ENCODE measurements around the gene RAB11A. TPM values are rescaled to one million over a fixed set of nuclear protein-coding genes. Genes with fewer than 3 reads are reported as not detected.

Gene RAB11A
- polyA plus RNA-seq, 1 of the 3 experiments (the other 2 are of a cell fraction) = 352 TPM

DNA sequence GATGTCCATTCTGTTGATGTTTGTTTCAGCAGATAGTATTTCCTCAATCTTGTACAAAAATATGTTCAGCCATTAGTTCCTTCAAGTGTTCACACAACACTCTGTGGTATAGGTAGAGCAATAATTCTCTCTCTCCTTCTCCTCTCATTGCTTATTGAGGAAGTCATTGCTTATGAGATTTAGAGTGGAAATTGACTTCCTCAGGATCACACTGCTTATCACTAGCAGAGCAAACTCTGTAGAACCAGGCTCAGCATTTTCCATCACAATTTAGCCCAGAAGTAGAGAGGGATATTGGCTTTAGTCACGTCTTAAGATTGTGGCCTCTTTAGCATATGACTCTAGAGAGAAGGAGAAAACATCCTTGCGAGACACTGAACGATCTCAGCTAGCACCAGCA lies 31.2 kb downstream of the RAB11A start:
- 91% methylated on average over 3 of the region's 3 CpGs for whole genome bisulfite sequencing (ENCODE audit: low lambda C conversion rate)

More for the DNA sequence above, 31.2 kb downstream of the RAB11A start:
- TF ChIP-seq MEF2A (IDR thresholded peaks at IDR 0.05; ENCODE audit: borderline replicate concordance, low read depth) (no peak), MXI1 (IDR thresholded peaks at IDR 0.05; ENCODE audit: low read depth, low read length) (no peak), EZH2phosphoT487 (IDR thresholded peaks at IDR 0.05; ENCODE audit: borderline replicate concordance, low read depth) (no peak), ELF1 (IDR thresholded peaks at IDR 0.05) (no peak), REST (IDR thresholded peaks at IDR 0.05; ENCODE audit: low read depth, low read length) (no peak), SIN3A (IDR thresholded peaks at IDR 0.05; ENCODE audit: borderline replicate concordance, low read depth, low read length) (no peak), CHD2 (IDR thresholded peaks at IDR 0.05; ENCODE audit: low read length, partially characterized antibody) (no peak), FOXJ3 (CRISPR knock-in tag; IDR thresholded peaks at IDR 0.05) (no peak), RXRA (IDR thresholded peaks at IDR 0.05; ENCODE audit: borderline replicate concordance, low read depth) (no peak), RCOR1 (IDR thresholded peaks at IDR 0.05; ENCODE audit: low read length) (no peak), JUND (IDR thresholded peaks at IDR 0.05) (no peak), RFX5 (IDR thresholded peaks at IDR 0.05; ENCODE audit: low read length) (no peak), YY1 (IDR thresholded peaks at IDR 0.05; ENCODE audit: low read depth) (no peak), SMC3 (IDR thresholded peaks at IDR 0.05; ENCODE audit: low read depth, low read length) (no peak), NRF1 (IDR thresholded peaks at IDR 0.05; ENCODE audit: low read depth, low read length) (no peak), GATA2 (CRISPR knock-in tag; IDR thresholded peaks at IDR 0.05) (no peak)
- TF ChIP-seq, protein P1, sequence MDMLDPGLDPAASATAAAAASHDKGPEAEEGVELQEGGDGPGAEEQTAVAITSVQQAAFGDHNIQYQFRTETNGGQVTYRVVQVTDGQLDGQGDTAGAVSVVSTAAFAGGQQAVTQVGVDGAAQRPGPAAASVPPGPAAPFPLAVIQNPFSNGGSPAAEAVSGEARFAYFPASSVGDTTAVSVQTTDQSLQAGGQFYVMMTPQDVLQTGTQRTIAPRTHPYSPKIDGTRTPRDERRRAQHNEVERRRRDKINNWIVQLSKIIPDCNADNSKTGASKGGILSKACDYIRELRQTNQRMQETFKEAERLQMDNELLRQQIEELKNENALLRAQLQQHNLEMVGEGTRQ (IDR thresholded peaks at IDR 0.05; ENCODE audit: borderline replicate concordance, low read depth, low read length) = no peak
- TF ChIP-seq, protein P2, sequence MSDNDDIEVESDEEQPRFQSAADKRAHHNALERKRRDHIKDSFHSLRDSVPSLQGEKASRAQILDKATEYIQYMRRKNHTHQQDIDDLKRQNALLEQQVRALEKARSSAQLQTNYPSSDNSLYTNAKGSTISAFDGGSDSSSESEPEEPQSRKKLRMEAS (IDR thresholded peaks at IDR 0.05; ENCODE audit: low read depth) = no peak
- TF ChIP-seq, protein P3, sequence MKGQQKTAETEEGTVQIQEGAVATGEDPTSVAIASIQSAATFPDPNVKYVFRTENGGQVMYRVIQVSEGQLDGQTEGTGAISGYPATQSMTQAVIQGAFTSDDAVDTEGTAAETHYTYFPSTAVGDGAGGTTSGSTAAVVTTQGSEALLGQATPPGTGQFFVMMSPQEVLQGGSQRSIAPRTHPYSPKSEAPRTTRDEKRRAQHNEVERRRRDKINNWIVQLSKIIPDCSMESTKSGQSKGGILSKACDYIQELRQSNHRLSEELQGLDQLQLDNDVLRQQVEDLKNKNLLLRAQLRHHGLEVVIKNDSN (IDR thresholded peaks at IDR 0.05; ENCODE audit: borderline replicate concordance, low read depth) = no peak
- Histone ChIP-seq H3K27me3 (ENCODE audit: insufficient read depth) (no peaks in the 10 kb centered on the region), H3K4me3 (ENCODE audit: low read depth in 2 of 2, low read length in 1 of 2) (no peak overlapping the region), H3K4me2 (no peak overlapping the region), H3F3A (replicated peaks; ENCODE audit: insufficient read depth) (no peaks in the 10 kb centered on the region), H3K9me3 (no peaks in the 10 kb centered on the region), H3K4me1 (ENCODE audit: control insufficient read depth in 1 of 2, insufficient read depth in 2 of 2, low read depth in 1 of 2, low read length in 1 of 2) (no peaks in the 10 kb centered on the region; a peak in 1 of 4 replicates), H3K79me2 (ENCODE audit: insufficient read depth) (no peaks in the 10 kb centered on the region), H4K20me1 (ENCODE audit: insufficient read depth) (no peaks in the 10 kb centered on the region; the same call in 1 of the 2 replicates), H3K9ac (no peak overlapping the region), H3K27ac (ENCODE audit: low read depth in 2 of 2, low read length in 1 of 2) (no peak overlapping the region), H2AFZ (ENCODE audit: low read depth) (no peak overlapping the region), H3K9me2 (no peaks in the 10 kb centered on the region), H3K36me3 (replicated peaks in 1 of 2; ENCODE audit: control insufficient read depth in 1 of 2, insufficient read depth in 2 of 2, low read length in 1 of 2) (peaks cover 50 to 82% of the 10 kb centered on the region in 2 experiments)
- CTCF ChIA-PET = interaction anchor here (1.0 kb wide), 1 partner anchor 18 kb away, joined by 3 read pairs; no protein-coding TSS in a partner anchor
- DNase-seq = no peak
- POLR2A ChIA-PET = no interaction called here
